IMR-90 (cell line): ENCODE measurements around the gene FNDC1. TPM values are rescaled to one million over a fixed set of nuclear protein-coding genes. Genes with fewer than 3 reads are reported as not detected.

ENCODE experiments used
- ATAC-seq: fragments of 200-7000 bp; cut with Tn5 transposase; 2 replicates; pipeline ENCODE4 v1.9.1; 2020; ENCODE audit warnings: low read depth, mild to moderate bottlenecking, moderate library complexity
- BruUV-seq: library from RNA; stranded (reverse); fragments of 400-500 nt; replicated peaks from 2 replicates; lab custom pipeline; 2021; lab: Mats Ljungman, UMichigan
- CTCF ChIA-PET: fragments of 300-600 bp; formaldehyde crosslinking; extraction: SDS; loops from one replicate; lab custom pipeline; 2021; ENCODE audit warnings: antibody characterized with exemption; lab: Yijun Ruan, JAX
- POLR2A ChIA-PET: fragments of 300-600 bp; sonication (Branson Sonifier 250); formaldehyde crosslinking; loops from one replicate; lab custom pipeline; 2022; ENCODE audit warnings: antibody characterized with exemption; ENCODE audit not compliant: unreplicated experiment; lab: Charles Lee
- DNase-seq: peaks from one replicate; pipeline ENCODE4 v3.0.0; 2013
- H2AFZ ChIP-seq: replicated peaks from 2 replicates; pipeline ENCODE3; 2013; ENCODE audit warnings: low read length, mild to moderate bottlenecking; ENCODE audit not compliant: poor library complexity
- H2AK5ac ChIP-seq: 2 replicates; pipeline ENCODE4 v1.6.1; 2013; ENCODE audit warnings: low read depth, low read length, inconsistent platforms
- H2AK9ac ChIP-seq: replicated peaks from 2 replicates; pipeline ENCODE3; 2013; ENCODE audit warnings: mild to moderate bottlenecking, low read depth, low read length, moderate library complexity; ENCODE audit not compliant: poor library complexity
- H2BK120ac ChIP-seq: 2 replicates; pipeline ENCODE4 v1.6.1; 2013; ENCODE audit warnings: low read depth, low read length, inconsistent platforms
- H2BK15ac ChIP-seq: 3 replicates; pipeline ENCODE4 v1.6.1; 2013; ENCODE audit warnings: low read depth, low read length, inconsistent platforms
- H2BK20ac ChIP-seq: 2 replicates; pipeline ENCODE4 v1.6.1; 2013; ENCODE audit warnings: low read depth, mild to moderate bottlenecking, inconsistent platforms, low read length, moderate library complexity
- H2BK5ac ChIP-seq: 2 replicates; pipeline ENCODE4 v1.6.1; 2013; ENCODE audit warnings: mild to moderate bottlenecking, low read depth, low read length, inconsistent platforms; ENCODE audit not compliant: poor library complexity, severe bottlenecking
- H3K14ac ChIP-seq: replicated peaks from 2 replicates; pipeline ENCODE4 v1.6.1; 2013; ENCODE audit warnings: low read depth, low read length, inconsistent platforms
- H3K18ac ChIP-seq: 2 replicates; pipeline ENCODE4 v1.6.1; 2013; ENCODE audit warnings: low read depth, low read length, control low read depth
- H3K23ac ChIP-seq: 2 replicates; pipeline ENCODE4 v1.6.1; 2013; ENCODE audit warnings: low read depth, low read length, inconsistent platforms
- H3K27ac ChIP-seq: 2 replicates; pipeline ENCODE4 v1.5.1; 2013; ENCODE audit warnings: mild to moderate bottlenecking, control low read depth, low read length; ENCODE audit not compliant: insufficient read depth
- H3K27me3 ChIP-seq: 2 replicates; pipeline ENCODE4 v1.6.1; 2013; ENCODE audit warnings: low read length; ENCODE audit not compliant: control insufficient read depth, insufficient read depth
- H3K36me3 ChIP-seq: 2 replicates; pipeline ENCODE4 v1.6.1; 2013; ENCODE audit warnings: low read length, mixed read lengths; ENCODE audit not compliant: control insufficient read depth, insufficient read depth
- H3K4ac ChIP-seq: 2 replicates; pipeline ENCODE4 v1.6.1; 2013; ENCODE audit warnings: low read depth, low read length, inconsistent platforms
- H3K4me1 ChIP-seq: 2 replicates; pipeline ENCODE4 v1.6.1; 2013; ENCODE audit warnings: low read length, mixed read lengths; ENCODE audit not compliant: control insufficient read depth, insufficient read depth
- H3K4me2 ChIP-seq: 2 replicates; pipeline ENCODE4 v1.6.1; 2013; ENCODE audit warnings: low read depth, mild to moderate bottlenecking, control low read depth, low read length, moderate library complexity
- H3K4me3 ChIP-seq: 2 replicates; pipeline ENCODE4 v1.5.1; 2013; ENCODE audit warnings: low read depth, mild to moderate bottlenecking, control low read depth, low read length, moderate library complexity; ENCODE audit not compliant: insufficient read depth
- H3K56ac ChIP-seq: 2 replicates; pipeline ENCODE4 v1.6.1; 2013; ENCODE audit warnings: low read length, inconsistent platforms; ENCODE audit not compliant: insufficient read depth; ENCODE audit errors: extremely low read depth
- H3K79me1 ChIP-seq, 2 experiments: 2 replicates each; pipeline ENCODE4 v1.6.1; 2013; ENCODE audit warnings: low read length in 2 of 2, inconsistent platforms in 1 of 2, low read depth in 1 of 2
- H3K9ac ChIP-seq: 2 replicates; pipeline ENCODE4 v1.6.1; 2013; ENCODE audit warnings: low read depth, low read length, control low read depth
- H3K9me1 ChIP-seq: 2 replicates; pipeline ENCODE4 v1.6.1; 2013; ENCODE audit warnings: low read length, inconsistent platforms; ENCODE audit not compliant: insufficient read depth
- H3K9me3 ChIP-seq: 2 replicates; pipeline ENCODE4 v1.6.1; 2013; ENCODE audit warnings: low read length; ENCODE audit not compliant: control insufficient read depth, insufficient read depth
- H4K20me1 ChIP-seq: 2 replicates; pipeline ENCODE4 v1.6.1; 2013; ENCODE audit warnings: low read length, inconsistent platforms; ENCODE audit not compliant: insufficient read depth
- H4K5ac ChIP-seq: 2 replicates; pipeline ENCODE4 v1.6.1; 2013; ENCODE audit warnings: mild to moderate bottlenecking, low read depth, low read length, control low read depth
- H4K8ac ChIP-seq, 2 experiments: 2 replicates each; pipeline ENCODE4 v1.6.1; 2013; ENCODE audit warnings: low read depth in 2 of 2, low read length in 2 of 2, control low read depth in 1 of 2, inconsistent platforms in 1 of 2
- H4K91ac ChIP-seq: 2 replicates; pipeline ENCODE4 v1.6.1; 2013; ENCODE audit warnings: low read depth, low read length, inconsistent platforms; ENCODE audit not compliant: insufficient read depth
- BHLHE40 ChIP-seq: fragments of 150-350 bp; IDR thresholded peaks from 2 replicates; pipeline ENCODE4 v1.6.1; 2016; ENCODE audit warnings: mild to moderate bottlenecking, low read depth, low read length
- MAFK ChIP-seq: IDR thresholded peaks from 2 replicates; pipeline ENCODE4 v1.6.1; 2012; ENCODE audit warnings: low read depth, low read length, improper control_type of control experiment
- MAZ ChIP-seq: IDR thresholded peaks from 2 replicates; pipeline ENCODE4 v1.6.1; 2012; ENCODE audit warnings: low read depth, mild to moderate bottlenecking, low read length, improper control_type of control experiment, moderate library complexity, borderline replicate concordance
- MXI1 ChIP-seq: IDR thresholded peaks from 2 replicates; pipeline ENCODE4 v1.6.1; 2012; ENCODE audit warnings: low read depth, mild to moderate bottlenecking, low read length, moderate library complexity, borderline replicate concordance
- NFE2L2 ChIP-seq: fragments of 150-350 bp; IDR thresholded peaks from 2 replicates; pipeline ENCODE4 v1.6.1; 2016; ENCODE audit warnings: low read depth, mild to moderate bottlenecking, low read length
- POLR2A ChIP-seq: IDR thresholded peaks from 2 replicates; pipeline ENCODE4 v1.6.1; 2012; ENCODE audit warnings: mild to moderate bottlenecking, low read depth, low read length
- RAD21 ChIP-seq: IDR thresholded peaks from 2 replicates; pipeline ENCODE4 v1.6.1; 2012; ENCODE audit warnings: low read length, improper control_type of control experiment
- RCOR1 ChIP-seq: IDR thresholded peaks from 2 replicates; pipeline ENCODE4 v1.6.1; 2012; ENCODE audit warnings: mild to moderate bottlenecking, low read length, improper control_type of control experiment; ENCODE audit not compliant: insufficient replicate concordance
- RFX5 ChIP-seq: IDR thresholded peaks from 2 replicates; pipeline ENCODE4 v1.8.0; 2012; ENCODE audit warnings: low read depth, mild to moderate bottlenecking, low read length, moderate library complexity
- SMC3 ChIP-seq: fragments of 150-350 bp; IDR thresholded peaks from 2 replicates; pipeline ENCODE4 v1.6.1; 2016; ENCODE audit warnings: low read depth, mild to moderate bottlenecking, antibody characterized with exemption, low read length, moderate library complexity
- WGBS, 2 experiments: methylation state at CpG; one replicate each; pipeline versions ENCODE4 v1.1.5 to v1.1.7; 2013; ENCODE audit warnings: missing lambda C conversion rate in 2 of 2; ENCODE audit not compliant: insufficient read length in 1 of 2; ENCODE audit errors: extremely low coverage in 2 of 2; 5-methylcytosine and 5-hydroxymethylcytosine counted together
- dilution Hi-C: fragments of 300-500 bp; cut with HindIII; formaldehyde crosslinking; loops from one replicate; pipeline ENCODE4 v1.14.3; 2018; ENCODE audit warnings: low sequenced_read_pairs; ENCODE audit not compliant: unreplicated experiment
- in situ Hi-C: fragments of 300-500 bp; cut with MboI; formaldehyde crosslinking; loops from 3 replicates; pipeline ENCODE4 v1.14.3; 2019; ENCODE audit warnings: low sequenced_read_pairs, inconsistent platforms, mixed read lengths
- intact Hi-C: fragments of 100-400 bp; cut with micrococcal nuclease; formaldehyde crosslinking; loops from 2 replicates; pipeline ENCODE4 v1.10.0; 2022
- polyA plus RNA-seq, 3 experiments: library from polyadenylated mRNA; depleted of rRNA; stranded (reverse); fragments of >200 nt; gene quantifications; 2 replicates each; pipeline ENCODE4 v1.2.3, GENCODE V29; 2012; ENCODE audit warnings: low replicate concordance in 1 of 3
- total RNA-seq: library from RNA; depleted of rRNA; stranded (reverse); fragments of >200 nt; gene quantifications from 2 replicates; pipeline ENCODE4 v1.2.3, GENCODE V29; 2012
- TF ChIP-seq, protein P1 (sequence below): fragments of 150-350 bp; IDR thresholded peaks from 2 replicates; pipeline ENCODE4 v1.6.1; 2016; ENCODE audit warnings: low read depth, mild to moderate bottlenecking, low read length, moderate library complexity, borderline replicate concordance
- TF ChIP-seq, protein P2 (sequence below): fragments of 150-350 bp; IDR thresholded peaks from 2 replicates; pipeline ENCODE4 v1.6.1; 2017; ENCODE audit warnings: mild to moderate bottlenecking, antibody characterized with exemption, low read length, low read depth

Gene FNDC1
- total and polyA plus RNA-seq, 2 of the 4 experiments (the other 2 are of a cell fraction): 0.03 TPM; not detected in 1

- intact Hi-C loops (no loop called here), in situ Hi-C loops (no loop called here), dilution Hi-C loops (no loop called here)
- Histone ChIP-seq H4K91ac (no peak overlapping the region), H2BK15ac (no peak overlapping the region), H2AK9ac (no peak overlapping the region), H3K27me3 (peaks cover 22% of the 10 kb centered on the region), H3K4me1 (no peaks in the 10 kb centered on the region), H2AFZ (no peak overlapping the region), H3K36me3 (no peaks in the 10 kb centered on the region), H4K20me1 (no peaks in the 10 kb centered on the region), H2BK120ac (no peak overlapping the region), H3K4ac (no peak overlapping the region), H4K8ac (no peak overlapping the region), H3K18ac (no peak overlapping the region), H2AK5ac (no peak overlapping the region), H3K27ac (no peak overlapping the region), H3K4me2 (no peak overlapping the region), H2BK5ac (no peak overlapping the region), H3K9ac (no peak overlapping the region), H3K4me3 (no peak overlapping the region), H3K14ac (no peak overlapping the region), H3K9me3 (no peaks in the 10 kb centered on the region), H4K5ac (no peak overlapping the region), H2BK20ac (no peak overlapping the region), H3K79me1 (no peaks in the 10 kb centered on the region), H3K23ac (no peak overlapping the region), H3K56ac (no peak overlapping the region), H3K9me1 (no peaks in the 10 kb centered on the region)
- TF ChIP-seq BHLHE40: no peak
- no peak for TF ChIP-seq POLR2A
- TF ChIP-seq SMC3: no peak
- no peak for TF ChIP-seq RAD21
- TF ChIP-seq, protein P1, sequence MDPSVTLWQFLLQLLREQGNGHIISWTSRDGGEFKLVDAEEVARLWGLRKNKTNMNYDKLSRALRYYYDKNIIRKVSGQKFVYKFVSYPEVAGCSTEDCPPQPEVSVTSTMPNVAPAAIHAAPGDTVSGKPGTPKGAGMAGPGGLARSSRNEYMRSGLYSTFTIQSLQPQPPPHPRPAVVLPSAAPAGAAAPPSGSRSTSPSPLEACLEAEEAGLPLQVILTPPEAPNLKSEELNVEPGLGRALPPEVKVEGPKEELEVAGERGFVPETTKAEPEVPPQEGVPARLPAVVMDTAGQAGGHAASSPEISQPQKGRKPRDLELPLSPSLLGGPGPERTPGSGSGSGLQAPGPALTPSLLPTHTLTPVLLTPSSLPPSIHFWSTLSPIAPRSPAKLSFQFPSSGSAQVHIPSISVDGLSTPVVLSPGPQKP: no peak
- TF ChIP-seq, protein P2, sequence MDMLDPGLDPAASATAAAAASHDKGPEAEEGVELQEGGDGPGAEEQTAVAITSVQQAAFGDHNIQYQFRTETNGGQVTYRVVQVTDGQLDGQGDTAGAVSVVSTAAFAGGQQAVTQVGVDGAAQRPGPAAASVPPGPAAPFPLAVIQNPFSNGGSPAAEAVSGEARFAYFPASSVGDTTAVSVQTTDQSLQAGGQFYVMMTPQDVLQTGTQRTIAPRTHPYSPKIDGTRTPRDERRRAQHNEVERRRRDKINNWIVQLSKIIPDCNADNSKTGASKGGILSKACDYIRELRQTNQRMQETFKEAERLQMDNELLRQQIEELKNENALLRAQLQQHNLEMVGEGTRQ: no peak
- no peak for TF ChIP-seq RCOR1
- no peak for TF ChIP-seq MAFK
- TF ChIP-seq RFX5: no peak
- no peak for TF ChIP-seq MXI1
- TF ChIP-seq MAZ: no peak
- TF ChIP-seq NFE2L2: no peak
- WGBS, 2 experiments: 88% methylated on average over 21 of the region's 30 CpGs; no CpG with 5 or more reads in 1 of the 2 experiments
- no peak for DNase-seq
- ChIA-PET CTCF (no interaction called here), POLR2A (no interaction called here)
- ATAC-seq: no peak
- no TSS peak for BruUV-seq
These were observed 40.2 kb upstream of the FNDC1 start for GRCh38 chr6:159128978-159129377.
